ENCODE data around the gene TNNI2.

TNNI2 gene

DNA sequence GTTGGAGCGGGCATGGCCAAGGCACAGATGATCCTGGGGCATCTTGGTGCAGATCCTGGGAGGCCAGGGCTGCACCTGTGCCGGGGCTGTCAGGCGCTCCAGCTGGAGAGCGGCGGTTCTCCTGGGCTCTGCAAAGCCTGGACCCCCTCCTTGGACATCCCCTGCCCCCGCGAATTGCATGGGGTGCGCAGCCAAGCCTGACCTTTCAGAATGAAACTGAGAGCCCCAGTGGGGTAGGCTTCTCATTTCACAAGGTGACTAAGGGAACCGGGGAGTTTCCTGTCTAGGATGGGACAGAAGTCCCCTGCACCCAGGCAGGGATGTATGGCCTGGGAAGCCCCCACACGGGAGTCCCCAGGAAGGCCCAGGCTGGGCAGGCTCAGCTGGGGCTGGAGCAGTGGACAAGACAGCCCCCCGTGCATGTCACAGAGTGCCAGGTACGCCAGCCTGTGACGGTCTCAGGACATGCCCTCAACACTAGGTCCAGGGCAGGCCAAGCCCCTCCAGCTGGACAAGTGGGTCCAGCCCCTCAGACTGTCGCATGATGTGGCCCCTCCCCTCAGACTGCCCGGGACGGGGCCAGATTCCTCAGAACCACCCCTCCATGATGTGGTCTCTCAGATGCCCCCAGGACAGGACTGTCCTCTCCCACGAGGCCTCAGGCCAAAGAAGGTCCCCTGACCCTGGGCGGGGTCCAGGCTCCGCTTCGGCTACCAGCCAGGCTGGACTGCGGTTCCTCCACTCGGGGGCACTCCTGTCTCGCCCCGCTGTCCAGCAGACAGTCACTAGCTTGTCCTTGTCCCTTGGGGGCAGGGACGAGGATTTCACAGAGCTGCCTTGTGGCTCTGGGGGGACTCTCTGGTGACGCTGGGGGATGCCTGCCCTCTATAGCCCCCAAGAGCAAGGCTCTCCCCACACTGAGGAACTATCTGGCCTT, 16.4 kb downstream of the TNNI2 start:
- peak; percentile 91 for DNase-seq (ENCODE audit: low read depth)
- TF ChIP-seq, protein P1, sequence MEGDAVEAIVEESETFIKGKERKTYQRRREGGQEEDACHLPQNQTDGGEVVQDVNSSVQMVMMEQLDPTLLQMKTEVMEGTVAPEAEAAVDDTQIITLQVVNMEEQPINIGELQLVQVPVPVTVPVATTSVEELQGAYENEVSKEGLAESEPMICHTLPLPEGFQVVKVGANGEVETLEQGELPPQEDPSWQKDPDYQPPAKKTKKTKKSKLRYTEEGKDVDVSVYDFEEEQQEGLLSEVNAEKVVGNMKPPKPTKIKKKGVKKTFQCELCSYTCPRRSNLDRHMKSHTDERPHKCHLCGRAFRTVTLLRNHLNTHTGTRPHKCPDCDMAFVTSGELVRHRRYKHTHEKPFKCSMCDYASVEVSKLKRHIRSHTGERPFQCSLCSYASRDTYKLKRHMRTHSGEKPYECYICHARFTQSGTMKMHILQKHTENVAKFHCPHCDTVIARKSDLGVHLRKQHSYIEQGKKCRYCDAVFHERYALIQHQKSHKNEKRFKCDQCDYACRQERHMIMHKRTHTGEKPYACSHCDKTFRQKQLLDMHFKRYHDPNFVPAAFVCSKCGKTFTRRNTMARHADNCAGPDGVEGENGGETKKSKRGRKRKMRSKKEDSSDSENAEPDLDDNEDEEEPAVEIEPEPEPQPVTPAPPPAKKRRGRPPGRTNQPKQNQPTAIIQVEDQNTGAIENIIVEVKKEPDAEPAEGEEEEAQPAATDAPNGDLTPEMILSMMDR (IDR thresholded peaks at IDR 0.05; ENCODE audit: insufficient read depth, low read depth, low read length, missing control alignments): no peak
- H3K4me3 ChIP-seq (ENCODE audit: low read depth, low read length): peak overlapping the region; percentile 80

DNA sequence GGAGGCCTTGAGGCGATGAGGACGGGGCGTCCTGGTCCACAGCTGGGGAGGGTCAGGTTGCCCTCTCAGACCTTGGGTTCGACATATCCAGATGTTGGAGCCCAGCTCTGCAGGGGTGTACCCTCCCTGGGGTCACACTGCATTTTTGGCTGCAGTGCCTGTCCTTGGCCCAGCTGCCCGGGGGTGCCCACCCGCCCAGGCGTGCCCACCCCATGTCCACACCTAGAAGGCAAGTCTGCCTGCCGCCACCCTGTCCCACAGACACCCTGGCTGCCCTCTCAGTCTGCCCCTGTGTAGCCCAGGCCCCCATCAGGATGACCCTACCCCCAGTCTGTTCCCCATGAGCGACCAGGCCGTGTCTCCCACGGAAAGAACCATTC, 17.1 kb downstream of the TNNI2 start:
- H3K4me3 ChIP-seq (ENCODE audit: low read depth, low read length): peak overlapping the region; percentile 80
- TF ChIP-seq, protein P1 (IDR thresholded peaks at IDR 0.05; ENCODE audit: insufficient read depth, low read depth, low read length, missing control alignments): no peak
- no peak for DNase-seq (ENCODE audit: low read depth)

DNA sequence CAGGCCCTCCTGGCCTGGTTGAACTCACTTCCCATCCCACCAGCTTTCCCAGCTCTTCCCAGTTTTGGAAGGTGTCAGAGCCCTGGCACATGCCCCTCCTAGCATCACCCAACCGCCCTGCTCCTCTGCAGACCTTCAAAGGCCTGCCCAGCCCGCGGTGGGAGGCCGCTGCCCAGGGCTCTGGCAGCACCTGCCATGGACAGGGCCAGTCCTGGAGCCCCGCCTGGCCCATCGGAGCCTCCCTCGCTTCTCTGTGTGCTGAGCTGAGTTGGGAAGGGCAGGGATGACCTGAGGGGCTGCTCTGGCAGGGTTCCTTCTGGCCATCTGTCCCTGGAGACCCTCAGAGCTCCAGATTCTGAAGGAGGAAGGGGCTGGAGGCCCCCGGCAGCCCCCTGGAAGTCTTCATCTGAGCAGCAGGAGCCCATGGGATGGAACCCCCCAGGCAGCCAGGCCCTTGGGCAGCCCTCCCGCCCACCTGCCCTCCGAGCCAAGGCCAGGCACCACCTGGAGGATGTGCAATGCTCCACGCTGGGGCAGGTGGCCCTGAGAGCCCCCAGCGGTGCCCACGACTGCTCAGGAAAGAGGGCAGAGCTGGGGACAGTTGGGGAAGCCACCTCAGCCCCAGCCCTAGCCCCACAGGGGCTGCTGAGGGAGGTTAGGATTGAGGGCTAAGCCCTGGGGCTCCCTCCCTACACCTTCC, 17.7 kb downstream of the TNNI2 start:
- TF ChIP-seq, protein P1 (IDR thresholded peaks at IDR 0.05; ENCODE audit: insufficient read depth, low read depth, low read length, missing control alignments): no peak
- no peak overlapping the region for H3K4me3 ChIP-seq (ENCODE audit: low read depth, low read length)
- no peak for DNase-seq (ENCODE audit: low read depth)

DNA sequence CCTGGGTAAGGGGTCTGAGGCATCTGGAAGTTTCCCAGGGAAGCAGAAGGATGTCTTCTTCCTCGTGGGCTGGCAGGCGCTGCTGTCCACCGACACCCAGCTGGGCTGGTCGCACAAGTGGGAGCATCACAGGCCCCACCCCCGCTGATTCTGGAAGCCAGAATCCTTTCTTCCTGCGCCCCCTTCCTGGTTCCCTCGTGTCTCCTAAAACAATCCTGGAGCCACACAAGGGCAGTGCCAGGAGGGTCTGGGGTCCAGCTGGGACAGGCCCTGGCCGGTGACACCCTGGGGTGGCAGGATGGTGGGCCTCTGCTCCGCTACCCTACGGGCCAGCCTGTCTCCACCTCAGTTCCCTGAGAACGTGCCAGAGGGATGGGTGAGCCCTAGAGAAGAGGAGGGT, 18.3 kb downstream of the TNNI2 start:
- H3K4me3 ChIP-seq (ENCODE audit: low read depth, low read length): no peak overlapping the region
- no peak for DNase-seq (ENCODE audit: low read depth)
- TF ChIP-seq, protein P1 (IDR thresholded peaks at IDR 0.05; ENCODE audit: insufficient read depth, low read depth, low read length, missing control alignments): no peak

DNA sequence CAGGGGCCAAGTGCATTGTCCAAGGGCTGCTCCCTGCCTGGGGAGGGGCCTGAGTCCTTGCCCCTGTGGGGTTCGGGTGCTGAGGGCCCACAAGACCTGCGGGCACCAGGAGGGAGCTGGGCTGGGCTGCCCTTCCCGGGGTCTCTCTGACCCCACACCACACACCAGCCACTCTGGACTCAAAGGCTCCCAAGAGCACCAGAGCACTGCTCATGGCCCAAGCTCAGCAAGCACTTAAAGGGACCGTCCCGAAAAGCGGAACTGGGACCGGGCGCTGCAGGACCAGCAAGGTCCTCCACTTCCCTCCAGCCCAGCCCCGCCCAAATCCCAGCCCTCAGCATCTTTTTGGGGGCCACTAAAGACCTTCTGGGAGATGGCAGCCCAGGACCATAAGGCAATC, 19.4 kb downstream of the TNNI2 start:
- no peak overlapping the region for H3K4me3 ChIP-seq (ENCODE audit: low read depth, low read length)
- DNase-seq (ENCODE audit: low read depth): no peak
- TF ChIP-seq, protein P1 (IDR thresholded peaks at IDR 0.05; ENCODE audit: insufficient read depth, low read depth, low read length, missing control alignments): no peak

DNA sequence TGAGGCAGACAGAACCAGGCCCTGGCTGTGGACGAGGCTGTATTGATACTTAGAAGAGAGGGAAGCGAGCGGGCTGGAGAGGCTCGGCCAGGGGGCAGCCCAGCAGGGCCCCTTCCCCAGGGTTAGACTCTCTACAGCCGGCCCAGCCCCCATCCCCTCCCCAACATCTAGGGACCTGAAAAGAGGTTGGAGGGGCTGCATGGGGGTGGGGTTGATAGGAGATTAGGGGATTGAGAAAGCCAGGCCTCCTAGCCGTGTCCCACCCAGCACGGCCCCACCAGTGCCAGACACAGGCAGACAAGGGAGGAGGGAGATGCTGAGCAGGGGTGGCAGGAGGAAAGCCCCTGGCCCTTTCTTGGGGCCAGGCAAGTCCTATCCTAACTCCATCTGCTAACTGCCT, 19.8 kb downstream of the TNNI2 start:
- no peak overlapping the region for H3K4me3 ChIP-seq (ENCODE audit: low read depth, low read length)
- DNase-seq (ENCODE audit: low read depth): no peak
- TF ChIP-seq, protein P1 (IDR thresholded peaks at IDR 0.05; ENCODE audit: insufficient read depth, low read depth, low read length, missing control alignments): no peak
